HL-60 (cell line): ENCODE measurements around the gene CCDC121.

Experiments used
- SPI1 ChIP-seq: IDR thresholded peaks from 2 replicates; pipeline ENCODE4 v1.6.1; 2012; ENCODE audit warnings: low read depth, mild to moderate bottlenecking, borderline replicate concordance
- TF ChIP-seq, protein P1 (sequence below): IDR thresholded peaks from one replicate; pipeline ENCODE4 v1.5.1; 2011; ENCODE audit warnings: low read length, control low read depth, inconsistent platforms; ENCODE audit not compliant: insufficient read depth

DNA sequence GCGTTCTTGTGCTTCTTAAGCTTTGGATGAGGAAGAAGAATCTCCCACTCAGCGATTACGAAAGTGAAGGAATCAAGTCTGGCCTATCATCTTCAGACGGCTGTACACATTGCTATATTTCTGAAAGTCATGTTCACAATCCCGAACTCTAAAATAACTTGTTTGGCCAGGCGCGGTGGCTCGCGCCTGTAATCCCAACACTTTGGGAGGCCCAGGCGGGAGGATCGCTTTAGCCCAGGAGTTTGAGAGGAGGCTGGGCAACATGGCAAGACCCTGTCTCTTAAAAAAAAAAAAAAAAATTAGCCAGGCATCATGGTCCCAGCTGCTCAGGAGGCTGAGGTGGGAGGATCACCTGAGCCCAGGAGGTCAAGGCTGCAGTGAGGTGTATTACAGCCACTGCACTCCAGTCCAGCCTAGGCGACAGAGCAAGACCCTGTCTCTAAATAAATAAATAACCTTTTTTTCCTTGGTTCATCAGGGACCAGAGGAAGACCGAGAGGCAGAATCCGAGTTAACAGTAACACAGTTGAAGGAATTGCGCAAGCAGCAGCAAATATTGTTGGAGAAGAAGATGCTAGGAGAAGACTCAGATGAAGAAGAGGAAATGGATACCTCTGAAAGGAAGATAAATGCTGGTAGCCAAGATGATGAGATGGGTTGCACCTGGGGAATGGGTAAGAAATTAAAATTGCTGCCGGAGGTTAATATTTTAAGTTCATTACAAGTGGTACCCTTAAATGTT is 36.0 kb upstream of the CCDC121 start:
- TF ChIP-seq, protein P1, sequence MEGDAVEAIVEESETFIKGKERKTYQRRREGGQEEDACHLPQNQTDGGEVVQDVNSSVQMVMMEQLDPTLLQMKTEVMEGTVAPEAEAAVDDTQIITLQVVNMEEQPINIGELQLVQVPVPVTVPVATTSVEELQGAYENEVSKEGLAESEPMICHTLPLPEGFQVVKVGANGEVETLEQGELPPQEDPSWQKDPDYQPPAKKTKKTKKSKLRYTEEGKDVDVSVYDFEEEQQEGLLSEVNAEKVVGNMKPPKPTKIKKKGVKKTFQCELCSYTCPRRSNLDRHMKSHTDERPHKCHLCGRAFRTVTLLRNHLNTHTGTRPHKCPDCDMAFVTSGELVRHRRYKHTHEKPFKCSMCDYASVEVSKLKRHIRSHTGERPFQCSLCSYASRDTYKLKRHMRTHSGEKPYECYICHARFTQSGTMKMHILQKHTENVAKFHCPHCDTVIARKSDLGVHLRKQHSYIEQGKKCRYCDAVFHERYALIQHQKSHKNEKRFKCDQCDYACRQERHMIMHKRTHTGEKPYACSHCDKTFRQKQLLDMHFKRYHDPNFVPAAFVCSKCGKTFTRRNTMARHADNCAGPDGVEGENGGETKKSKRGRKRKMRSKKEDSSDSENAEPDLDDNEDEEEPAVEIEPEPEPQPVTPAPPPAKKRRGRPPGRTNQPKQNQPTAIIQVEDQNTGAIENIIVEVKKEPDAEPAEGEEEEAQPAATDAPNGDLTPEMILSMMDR, result no peak
- no peak for TF ChIP-seq SPI1
